ENCODE data around the gene MAMDC4. TPM values are rescaled to one million over a fixed set of nuclear protein-coding genes. Genes with fewer than 3 reads are reported as not detected.
A peak's percentile ranks its signal among the peaks of the same experiment; 100 is the strongest.

MAMDC4 gene
- total RNA-seq, 1 donor from 2014 or later, result 13.4 TPM

GRCh38 chr9:136860529-136860928 is 8.4 kb downstream of the MAMDC4 start:
- H3K4me1 ChIP-seq, result peaks cover 47% of the 10 kb centered on the region
- no peak overlapping the region for H3K4me3 ChIP-seq
- intact Hi-C loops (cut with micrococcal nuclease), result loop anchor here (10.0 kb wide), 1 partner anchor 64 kb away; no protein-coding TSS in a partner anchor
- no peak for DNase-seq
- TF ChIP-seq, protein P1, sequence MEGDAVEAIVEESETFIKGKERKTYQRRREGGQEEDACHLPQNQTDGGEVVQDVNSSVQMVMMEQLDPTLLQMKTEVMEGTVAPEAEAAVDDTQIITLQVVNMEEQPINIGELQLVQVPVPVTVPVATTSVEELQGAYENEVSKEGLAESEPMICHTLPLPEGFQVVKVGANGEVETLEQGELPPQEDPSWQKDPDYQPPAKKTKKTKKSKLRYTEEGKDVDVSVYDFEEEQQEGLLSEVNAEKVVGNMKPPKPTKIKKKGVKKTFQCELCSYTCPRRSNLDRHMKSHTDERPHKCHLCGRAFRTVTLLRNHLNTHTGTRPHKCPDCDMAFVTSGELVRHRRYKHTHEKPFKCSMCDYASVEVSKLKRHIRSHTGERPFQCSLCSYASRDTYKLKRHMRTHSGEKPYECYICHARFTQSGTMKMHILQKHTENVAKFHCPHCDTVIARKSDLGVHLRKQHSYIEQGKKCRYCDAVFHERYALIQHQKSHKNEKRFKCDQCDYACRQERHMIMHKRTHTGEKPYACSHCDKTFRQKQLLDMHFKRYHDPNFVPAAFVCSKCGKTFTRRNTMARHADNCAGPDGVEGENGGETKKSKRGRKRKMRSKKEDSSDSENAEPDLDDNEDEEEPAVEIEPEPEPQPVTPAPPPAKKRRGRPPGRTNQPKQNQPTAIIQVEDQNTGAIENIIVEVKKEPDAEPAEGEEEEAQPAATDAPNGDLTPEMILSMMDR (IDR thresholded peaks at IDR 0.05; ENCODE audit: borderline replicate concordance), result no peak
- no peak overlapping the region for H3K27ac ChIP-seq (replicated peaks)
- H3K36me3 ChIP-seq, result peaks cover 40% of the 10 kb centered on the region
- no peaks in the 10 kb centered on the region for H3K9me3 ChIP-seq (replicated peaks)
- H3K27me3 ChIP-seq (ENCODE audit: low read depth), result no peaks in the 10 kb centered on the region

DNA sequence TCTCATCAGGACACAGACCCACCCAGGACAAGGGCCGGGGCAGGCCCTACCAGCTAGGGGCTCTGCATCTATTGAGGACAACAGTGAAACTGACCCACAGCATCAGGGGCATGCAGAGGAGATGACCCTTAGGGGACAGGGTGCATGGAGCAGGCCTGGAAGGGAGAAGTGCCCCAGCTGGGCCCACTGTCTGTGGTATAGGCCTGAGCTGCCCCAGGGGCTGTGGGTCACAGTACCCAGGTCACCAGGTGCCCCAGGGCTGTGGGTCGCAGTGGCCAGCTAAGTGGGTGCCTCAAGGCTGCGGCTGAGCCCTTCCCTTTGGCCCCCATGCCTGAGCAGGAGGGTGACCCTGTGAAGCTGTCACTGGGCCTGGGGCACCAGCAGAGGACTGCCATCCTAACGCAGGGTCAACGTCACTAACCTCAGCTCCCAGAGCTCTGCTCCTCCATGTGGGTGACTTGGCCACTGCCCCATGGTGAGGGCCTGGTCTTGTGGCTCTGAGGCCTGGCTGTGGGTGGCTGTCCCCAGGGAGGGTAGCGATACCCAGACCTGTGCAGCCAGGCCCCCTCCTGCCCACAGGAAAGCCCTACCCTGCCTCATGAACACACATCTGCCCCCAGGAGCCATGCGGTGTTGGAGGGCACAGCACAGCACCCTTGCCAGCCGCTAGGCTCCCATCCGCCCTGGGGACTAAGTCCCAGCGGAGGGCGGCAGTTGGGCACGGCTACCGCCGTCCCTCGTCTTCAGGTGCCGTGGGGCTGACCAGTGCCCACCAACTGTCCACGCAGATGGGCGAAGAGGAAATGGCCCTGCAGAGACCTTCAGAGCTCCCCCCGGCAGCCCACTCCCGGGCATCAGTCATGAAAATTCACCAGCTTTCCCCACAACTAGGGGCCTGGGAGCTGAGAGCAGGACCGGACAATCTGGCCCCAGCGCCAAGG is 9.1 kb downstream of the MAMDC4 start:
- TF ChIP-seq, protein P1 (IDR thresholded peaks at IDR 0.05; ENCODE audit: borderline replicate concordance), result no peak
- Histone ChIP-seq H3K9me3 (replicated peaks) (no peaks in the 10 kb centered on the region), H3K27ac (replicated peaks) (no peak overlapping the region), H3K36me3 (peaks cover 40% of the 10 kb centered on the region), H3K4me1 (peaks cover 53% of the 10 kb centered on the region), H3K4me3 (no peak overlapping the region), H3K27me3 (ENCODE audit: low read depth) (no peaks in the 10 kb centered on the region)
- peak; percentile 8 for DNase-seq
- intact Hi-C loops (cut with micrococcal nuclease), result loop anchor here (10.0 kb wide), 1 partner anchor 64 kb away; no protein-coding TSS in a partner anchor

GRCh38 chr9:136861874-136862457 is 9.8 kb downstream of the MAMDC4 start:
- DNase-seq, result no peak
- H3K4me1 ChIP-seq, result peaks cover 57% of the 10 kb centered on the region
- no peak overlapping the region for H3K4me3 ChIP-seq
- no peaks in the 10 kb centered on the region for H3K27me3 ChIP-seq (ENCODE audit: low read depth)
- H3K9me3 ChIP-seq (replicated peaks), result no peaks in the 10 kb centered on the region
- TF ChIP-seq, protein P1 (IDR thresholded peaks at IDR 0.05; ENCODE audit: borderline replicate concordance), result no peak
- H3K36me3 ChIP-seq, result peaks cover 40% of the 10 kb centered on the region
- intact Hi-C loops (cut with micrococcal nuclease), result loop anchor here (10.0 kb wide), 1 partner anchor 63 kb away; no protein-coding TSS in a partner anchor
- H3K27ac ChIP-seq (replicated peaks), result no peak overlapping the region

- H3K4me1 ChIP-seq, result peaks cover 60% of the 10 kb centered on the region
- no peak overlapping the region for H3K4me3 ChIP-seq
- intact Hi-C loops (cut with micrococcal nuclease), result loop anchor here (10.0 kb wide), 1 partner anchor 62 kb away; no protein-coding TSS in a partner anchor
- peak; percentile 8 for DNase-seq
- H3K27ac ChIP-seq (replicated peaks), result no peak overlapping the region
- TF ChIP-seq, protein P1 (IDR thresholded peaks at IDR 0.05; ENCODE audit: borderline replicate concordance), result no peak
- peaks cover 40% of the 10 kb centered on the region for H3K36me3 ChIP-seq
- H3K27me3 ChIP-seq (ENCODE audit: low read depth), result no peaks in the 10 kb centered on the region
- H3K9me3 ChIP-seq (replicated peaks), result no peaks in the 10 kb centered on the region
Observed at GRCh38 chr9:136862849-136863622, 10.9 kb downstream of the MAMDC4 start.
